ENCODE measurements around the gene SLC1A7.

DNA sequence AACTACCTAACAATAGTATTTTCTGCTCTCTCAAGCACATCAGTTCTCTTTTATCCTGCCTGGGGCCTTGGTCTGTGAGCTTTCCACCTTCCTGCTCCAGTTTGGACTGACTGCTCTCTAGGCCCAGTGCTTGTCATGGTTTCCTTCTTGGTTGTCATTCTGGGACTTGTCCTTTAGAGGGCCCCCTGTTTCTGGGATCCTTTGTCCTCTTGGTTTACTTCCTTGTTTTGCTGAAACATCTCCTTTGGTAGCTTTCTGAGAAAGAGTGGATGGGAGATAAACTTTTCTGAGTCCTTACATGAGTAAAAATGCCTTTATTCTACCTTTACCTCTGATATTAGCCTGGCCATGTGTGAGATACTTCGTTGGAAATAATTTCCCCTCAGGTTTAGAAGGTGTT is 4.7 kb downstream of the SLC1A7 start:
- TF ChIP-seq, protein P1, sequence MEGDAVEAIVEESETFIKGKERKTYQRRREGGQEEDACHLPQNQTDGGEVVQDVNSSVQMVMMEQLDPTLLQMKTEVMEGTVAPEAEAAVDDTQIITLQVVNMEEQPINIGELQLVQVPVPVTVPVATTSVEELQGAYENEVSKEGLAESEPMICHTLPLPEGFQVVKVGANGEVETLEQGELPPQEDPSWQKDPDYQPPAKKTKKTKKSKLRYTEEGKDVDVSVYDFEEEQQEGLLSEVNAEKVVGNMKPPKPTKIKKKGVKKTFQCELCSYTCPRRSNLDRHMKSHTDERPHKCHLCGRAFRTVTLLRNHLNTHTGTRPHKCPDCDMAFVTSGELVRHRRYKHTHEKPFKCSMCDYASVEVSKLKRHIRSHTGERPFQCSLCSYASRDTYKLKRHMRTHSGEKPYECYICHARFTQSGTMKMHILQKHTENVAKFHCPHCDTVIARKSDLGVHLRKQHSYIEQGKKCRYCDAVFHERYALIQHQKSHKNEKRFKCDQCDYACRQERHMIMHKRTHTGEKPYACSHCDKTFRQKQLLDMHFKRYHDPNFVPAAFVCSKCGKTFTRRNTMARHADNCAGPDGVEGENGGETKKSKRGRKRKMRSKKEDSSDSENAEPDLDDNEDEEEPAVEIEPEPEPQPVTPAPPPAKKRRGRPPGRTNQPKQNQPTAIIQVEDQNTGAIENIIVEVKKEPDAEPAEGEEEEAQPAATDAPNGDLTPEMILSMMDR (IDR thresholded peaks at IDR 0.05 in 2 of 3, conservative IDR thresholded peaks at IDR 0.05 in 1 of 3; ENCODE audit: borderline replicate concordance in 1 of 3, insufficient read depth in 1 of 3, low read depth in 2 of 3, low read length in 2 of 3), result peak; percentile 36 to 64 (median 52); a peak in 5 of 6 replicates
- no peak for TF ChIP-seq CEBPB (IDR thresholded peaks at IDR 0.05; ENCODE audit: low read depth)
- TF ChIP-seq POLR2A (IDR thresholded peaks at IDR 0.05; ENCODE audit: borderline replicate concordance, extremely low read depth, insufficient read depth, insufficient read length), result no peak
- TF ChIP-seq, protein P2, sequence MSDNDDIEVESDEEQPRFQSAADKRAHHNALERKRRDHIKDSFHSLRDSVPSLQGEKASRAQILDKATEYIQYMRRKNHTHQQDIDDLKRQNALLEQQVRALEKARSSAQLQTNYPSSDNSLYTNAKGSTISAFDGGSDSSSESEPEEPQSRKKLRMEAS (IDR thresholded peaks at IDR 0.05), result 0 out of 2 replicates have a peak, but pooled peaks have one; percentile 19
- no peak for TF ChIP-seq ZNF274 (IDR thresholded peaks at IDR 0.05; ENCODE audit: low read depth, low read length)
- TF ChIP-seq SP1 (IDR thresholded peaks at IDR 0.05; ENCODE audit: low read depth), result no peak

All from HCT116 (cell line).